Suprapubic skin (tissue), 3 donors: ENCODE measurements around the gene SLC22A23.

Experiments
- CTCF ChIP-seq, 2 donors: fragments of 200-600 bp in 1 of 2; fragments of 450-650 bp in 1 of 2; sonication (generic) in 1 of 2; IDR thresholded peaks; one replicate each; pipeline ENCODE4 v1.5.1; 2016 to 2019; ENCODE audit warnings: antibody characterized with exemption in 2 of 2, mild to moderate bottlenecking in 1 of 2, moderate library complexity in 1 of 2
- EP300 ChIP-seq: sonication (generic); formaldehyde crosslinking; IDR thresholded peaks from one replicate; pipeline ENCODE4 v1.6.1; 2017; ENCODE audit warnings: antibody characterized with exemption

- TF ChIP-seq CTCF (IDR thresholded peaks at IDR 0.05), result no peak
- TF ChIP-seq EP300, result no peak
Measured at GRCh38 chr6:3245216-3245615, 211.6 kb downstream of the SLC22A23 start.
